ENCODE data around the gene MAPKAP1. TPM values are rescaled to one million over a fixed set of nuclear protein-coding genes. Genes with fewer than 3 reads are reported as not detected.

MAPKAP1 gene
- polyA plus RNA-seq, 1 donor from 2014 or later: 57.5 TPM

DNA sequence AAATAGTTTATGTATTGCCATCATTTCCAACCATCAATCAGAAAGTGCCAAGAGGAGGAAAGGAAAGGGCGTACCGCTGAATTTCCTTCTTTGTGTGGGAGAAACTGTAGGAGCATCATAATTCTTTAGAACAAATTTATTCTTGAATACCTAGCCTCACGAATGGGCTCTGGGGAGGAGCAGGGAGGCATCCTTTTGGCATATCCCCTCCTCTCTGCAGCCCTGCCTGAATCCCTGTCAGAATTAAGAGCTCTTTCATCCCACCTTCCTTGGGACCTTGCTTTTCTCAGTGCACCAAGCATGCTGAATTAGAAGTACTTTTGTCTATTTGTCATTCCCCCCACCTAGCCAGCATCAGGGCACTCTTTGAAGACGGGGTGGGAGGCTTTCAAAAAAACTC is 189.4 kb downstream of the MAPKAP1 start:
- no peak overlapping the region for H3K9ac ChIP-seq (ENCODE audit: low read length)

DNA sequence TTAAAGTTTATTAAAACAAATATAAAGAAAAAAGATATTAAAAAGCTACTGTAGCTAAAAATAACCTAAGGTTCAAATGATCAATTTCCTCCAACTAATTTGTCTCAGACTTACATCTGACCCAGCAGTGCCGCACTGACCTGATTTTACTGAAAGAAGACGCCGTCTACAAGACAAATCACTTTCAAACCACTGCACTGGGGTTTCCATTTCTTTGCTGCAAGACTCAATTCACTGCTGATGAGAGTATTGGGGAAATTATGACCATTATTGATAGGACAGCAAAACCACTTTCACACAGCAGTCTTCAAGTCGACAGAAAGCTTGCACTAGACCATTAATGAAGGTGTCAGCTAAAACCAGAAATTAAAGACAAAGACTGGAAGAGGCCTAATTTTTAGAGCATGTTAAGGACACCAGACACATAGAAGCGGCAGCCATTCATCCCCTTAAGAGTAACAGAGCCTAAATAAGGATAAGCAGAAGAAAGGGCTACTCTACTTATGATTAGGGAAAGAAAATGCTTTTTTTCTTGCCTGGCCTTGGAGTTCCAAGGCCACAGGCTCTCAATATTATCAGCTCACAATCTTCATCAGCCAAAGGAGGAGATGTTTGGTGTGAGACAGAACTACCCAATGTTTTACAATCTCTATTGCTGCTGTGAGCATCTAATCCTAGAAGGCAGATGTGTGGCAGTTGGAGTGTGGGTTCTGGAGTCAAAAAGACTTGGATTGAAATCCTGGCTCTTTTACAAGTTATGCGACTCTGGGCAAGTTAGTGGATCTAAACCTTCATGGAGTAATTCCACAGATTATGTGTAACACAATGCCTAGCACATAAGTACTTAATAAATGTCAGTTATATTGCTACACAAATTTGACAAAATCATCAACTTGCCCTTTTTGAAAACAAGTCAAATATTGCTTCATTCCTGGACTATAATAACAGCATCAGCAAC is 190.7 kb downstream of the MAPKAP1 start:
- H3K27me3 ChIP-seq (ENCODE audit: insufficient read depth, low read depth, low read length): no peaks in the 10 kb centered on the region
- H3K4me2 ChIP-seq (ENCODE audit: low read length): no peak overlapping the region
- TF ChIP-seq, protein P1, sequence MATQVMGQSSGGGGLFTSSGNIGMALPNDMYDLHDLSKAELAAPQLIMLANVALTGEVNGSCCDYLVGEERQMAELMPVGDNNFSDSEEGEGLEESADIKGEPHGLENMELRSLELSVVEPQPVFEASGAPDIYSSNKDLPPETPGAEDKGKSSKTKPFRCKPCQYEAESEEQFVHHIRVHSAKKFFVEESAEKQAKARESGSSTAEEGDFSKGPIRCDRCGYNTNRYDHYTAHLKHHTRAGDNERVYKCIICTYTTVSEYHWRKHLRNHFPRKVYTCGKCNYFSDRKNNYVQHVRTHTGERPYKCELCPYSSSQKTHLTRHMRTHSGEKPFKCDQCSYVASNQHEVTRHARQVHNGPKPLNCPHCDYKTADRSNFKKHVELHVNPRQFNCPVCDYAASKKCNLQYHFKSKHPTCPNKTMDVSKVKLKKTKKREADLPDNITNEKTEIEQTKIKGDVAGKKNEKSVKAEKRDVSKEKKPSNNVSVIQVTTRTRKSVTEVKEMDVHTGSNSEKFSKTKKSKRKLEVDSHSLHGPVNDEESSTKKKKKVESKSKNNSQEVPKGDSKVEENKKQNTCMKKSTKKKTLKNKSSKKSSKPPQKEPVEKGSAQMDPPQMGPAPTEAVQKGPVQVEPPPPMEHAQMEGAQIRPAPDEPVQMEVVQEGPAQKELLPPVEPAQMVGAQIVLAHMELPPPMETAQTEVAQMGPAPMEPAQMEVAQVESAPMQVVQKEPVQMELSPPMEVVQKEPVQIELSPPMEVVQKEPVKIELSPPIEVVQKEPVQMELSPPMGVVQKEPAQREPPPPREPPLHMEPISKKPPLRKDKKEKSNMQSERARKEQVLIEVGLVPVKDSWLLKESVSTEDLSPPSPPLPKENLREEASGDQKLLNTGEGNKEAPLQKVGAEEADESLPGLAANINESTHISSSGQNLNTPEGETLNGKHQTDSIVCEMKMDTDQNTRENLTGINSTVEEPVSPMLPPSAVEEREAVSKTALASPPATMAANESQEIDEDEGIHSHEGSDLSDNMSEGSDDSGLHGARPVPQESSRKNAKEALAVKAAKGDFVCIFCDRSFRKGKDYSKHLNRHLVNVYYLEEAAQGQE (IDR thresholded peaks at IDR 0.05; ENCODE audit: borderline replicate concordance): no peak
- TF ChIP-seq TAF1 (IDR thresholded peaks at IDR 0.05; ENCODE audit: low read depth): no peak
- TF ChIP-seq EZH2 (IDR thresholded peaks at IDR 0.05; ENCODE audit: borderline replicate concordance, insufficient read depth, low read length, poor library complexity, severe bottlenecking): no peak
- no peak for TF ChIP-seq SMC3 (conservative IDR thresholded peaks at IDR 0.05; ENCODE audit: poor library complexity)
- TF ChIP-seq RAD21 (conservative IDR thresholded peaks at IDR 0.05): no peak
- TF ChIP-seq POLR2AphosphoS5 (IDR thresholded peaks at IDR 0.05): no peak
- no peak for TF ChIP-seq EP300 (conservative IDR thresholded peaks at IDR 0.05; ENCODE audit: poor library complexity, severe bottlenecking)
- no peak for TF ChIP-seq MXI1 (conservative IDR thresholded peaks at IDR 0.05; ENCODE audit: poor library complexity, severe bottlenecking)

More for the DNA sequence above, 189.4 kb downstream of the MAPKAP1 start:
- no peak overlapping the region for H3K27ac ChIP-seq (ENCODE audit: low read length)
- H3K4me2 ChIP-seq (ENCODE audit: low read length): no peak overlapping the region
- TF ChIP-seq, protein P2, sequence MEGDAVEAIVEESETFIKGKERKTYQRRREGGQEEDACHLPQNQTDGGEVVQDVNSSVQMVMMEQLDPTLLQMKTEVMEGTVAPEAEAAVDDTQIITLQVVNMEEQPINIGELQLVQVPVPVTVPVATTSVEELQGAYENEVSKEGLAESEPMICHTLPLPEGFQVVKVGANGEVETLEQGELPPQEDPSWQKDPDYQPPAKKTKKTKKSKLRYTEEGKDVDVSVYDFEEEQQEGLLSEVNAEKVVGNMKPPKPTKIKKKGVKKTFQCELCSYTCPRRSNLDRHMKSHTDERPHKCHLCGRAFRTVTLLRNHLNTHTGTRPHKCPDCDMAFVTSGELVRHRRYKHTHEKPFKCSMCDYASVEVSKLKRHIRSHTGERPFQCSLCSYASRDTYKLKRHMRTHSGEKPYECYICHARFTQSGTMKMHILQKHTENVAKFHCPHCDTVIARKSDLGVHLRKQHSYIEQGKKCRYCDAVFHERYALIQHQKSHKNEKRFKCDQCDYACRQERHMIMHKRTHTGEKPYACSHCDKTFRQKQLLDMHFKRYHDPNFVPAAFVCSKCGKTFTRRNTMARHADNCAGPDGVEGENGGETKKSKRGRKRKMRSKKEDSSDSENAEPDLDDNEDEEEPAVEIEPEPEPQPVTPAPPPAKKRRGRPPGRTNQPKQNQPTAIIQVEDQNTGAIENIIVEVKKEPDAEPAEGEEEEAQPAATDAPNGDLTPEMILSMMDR (IDR thresholded peaks at IDR 0.05; ENCODE audit: poor library complexity, severe bottlenecking): no peak
- TF ChIP-seq TAF1 (IDR thresholded peaks at IDR 0.05; ENCODE audit: low read depth): no peak
- TF ChIP-seq MXI1 (conservative IDR thresholded peaks at IDR 0.05; ENCODE audit: poor library complexity, severe bottlenecking): no peak
- TF ChIP-seq EZH2 (IDR thresholded peaks at IDR 0.05; ENCODE audit: borderline replicate concordance, insufficient read depth, low read length, poor library complexity, severe bottlenecking): no peak
- no peak for TF ChIP-seq POLR2AphosphoS5 (IDR thresholded peaks at IDR 0.05)
- TF ChIP-seq, protein P1 (IDR thresholded peaks at IDR 0.05; ENCODE audit: borderline replicate concordance): no peak
- no peak for TF ChIP-seq RAD21 (conservative IDR thresholded peaks at IDR 0.05)
- no peak for TF ChIP-seq SMC3 (conservative IDR thresholded peaks at IDR 0.05; ENCODE audit: poor library complexity)
- no peak for TF ChIP-seq EP300 (conservative IDR thresholded peaks at IDR 0.05; ENCODE audit: poor library complexity, severe bottlenecking)
- H4K20me1 ChIP-seq (ENCODE audit: insufficient read depth): no peaks in the 10 kb centered on the region
- H3K4me3 ChIP-seq (ENCODE audit: low read length): no peak overlapping the region
- H2AFZ ChIP-seq (ENCODE audit: low read depth, low read length): no peak overlapping the region
- no peaks in the 10 kb centered on the region for H3F3A ChIP-seq (ENCODE audit: insufficient read depth, low read length, poor library complexity, severe bottlenecking)
- no peaks in the 10 kb centered on the region for H3K9me2 ChIP-seq (ENCODE audit: insufficient read depth, low read length)
- H3K79me2 ChIP-seq (replicated peaks; ENCODE audit: insufficient read depth, low read length): no peaks in the 10 kb centered on the region
- H3K9me3 ChIP-seq (ENCODE audit: low read length): no peaks in the 10 kb centered on the region
- H3K27me3 ChIP-seq (ENCODE audit: insufficient read depth, low read depth, low read length): no peaks in the 10 kb centered on the region
- no peaks in the 10 kb centered on the region for H3K36me3 ChIP-seq (ENCODE audit: insufficient read depth, low read length)

More for the DNA sequence above, 190.7 kb downstream of the MAPKAP1 start:
- no peaks in the 10 kb centered on the region for H4K20me1 ChIP-seq (ENCODE audit: insufficient read depth)
- H2AFZ ChIP-seq (ENCODE audit: low read depth, low read length): no peak overlapping the region
- no peaks in the 10 kb centered on the region for H3K9me2 ChIP-seq (ENCODE audit: insufficient read depth, low read length)
- no peak overlapping the region for H3K4me3 ChIP-seq (ENCODE audit: low read length)
- H3K9ac ChIP-seq (ENCODE audit: low read length): no peak overlapping the region
- H3F3A ChIP-seq (ENCODE audit: insufficient read depth, low read length, poor library complexity, severe bottlenecking): no peaks in the 10 kb centered on the region
- H3K36me3 ChIP-seq (ENCODE audit: insufficient read depth, low read length): no peaks in the 10 kb centered on the region
- no peaks in the 10 kb centered on the region for H3K9me3 ChIP-seq (ENCODE audit: low read length)
- no peaks in the 10 kb centered on the region for H3K79me2 ChIP-seq (replicated peaks; ENCODE audit: insufficient read depth, low read length)
- H3K27ac ChIP-seq (ENCODE audit: low read length): no peak overlapping the region
